HepG2 (cell line): ENCODE data around the gene PCGF6. TPM values are rescaled to one million over a fixed set of nuclear protein-coding genes. Genes with fewer than 3 reads are reported as not detected.
A peak's percentile ranks its signal among the peaks of the same experiment; 100 is the strongest.

ENCODE experiments used
- BHLHE40 ChIP-seq: IDR thresholded peaks from 2 replicates; pipeline ENCODE4 v1.6.1; 2011; ENCODE audit warnings: low read length, improper control_type of control experiment
- FOXO1 ChIP-seq: sonication (generic); formaldehyde crosslinking; IDR thresholded peaks from 2 replicates; pipeline ENCODE4 v1.4.0; 2020; ENCODE audit warnings: missing genetic modification reagents
- IRF1 ChIP-seq: sonication (generic); formaldehyde crosslinking; IDR thresholded peaks from 2 replicates; pipeline ENCODE4 v1.4.0; 2020; ENCODE audit warnings: low read depth, mild to moderate bottlenecking, missing genetic modification reagents
- MATR3 ChIP-seq: sonication (generic); formaldehyde crosslinking; IDR thresholded peaks from 2 replicates; pipeline ENCODE4 v1.4.0; 2020; ENCODE audit warnings: missing genetic modification reagents
- PRMT3 ChIP-seq: sonication (generic); formaldehyde crosslinking; IDR thresholded peaks from 2 replicates; pipeline ENCODE4 v1.8.1; 2022; ENCODE audit warnings: low read depth, mild to moderate bottlenecking, moderate library complexity, missing genetic modification reagents, borderline replicate concordance
- PRPF4 ChIP-seq: fragments of 200-400 bp; formaldehyde crosslinking; IDR thresholded peaks from 2 replicates; pipeline ENCODE4 v1.6.1; 2016; ENCODE audit warnings: low read length, low read depth; ENCODE audit not compliant: poor library complexity, severe bottlenecking
- RBM22 ChIP-seq: fragments of 200-400 bp; formaldehyde crosslinking; optimal IDR thresholded peaks from 2 replicates; pipeline ENCODE3; 2017; ENCODE audit warnings: mild to moderate bottlenecking, low read length, moderate library complexity
- SPEN ChIP-seq: sonication (generic); formaldehyde crosslinking; IDR thresholded peaks from 2 replicates; pipeline ENCODE4 v1.5.1; 2020; ENCODE audit warnings: low read depth, mild to moderate bottlenecking, missing genetic modification reagents
- TSC22D2 ChIP-seq: sonication (generic); formaldehyde crosslinking; IDR thresholded peaks from 2 replicates; pipeline ENCODE4 v1.5.1; 2020; ENCODE audit warnings: missing genetic modification reagents, mild to moderate bottlenecking, borderline replicate concordance
- YEATS2 ChIP-seq: sonication (generic); formaldehyde crosslinking; IDR thresholded peaks from 2 replicates; pipeline ENCODE4 v1.4.0; 2020; ENCODE audit warnings: missing genetic modification reagents, borderline replicate concordance
- ZMYM3 ChIP-seq: sonication (generic); formaldehyde crosslinking; IDR thresholded peaks from 2 replicates; pipeline ENCODE4 v1.5.1; 2020; ENCODE audit warnings: mild to moderate bottlenecking, missing genetic modification reagents
- ZNF225 ChIP-seq: sonication (generic); formaldehyde crosslinking; IDR thresholded peaks from 2 replicates; pipeline ENCODE4 v1.4.0; 2020; ENCODE audit warnings: mild to moderate bottlenecking, missing genetic modification reagents
- ZNF281 ChIP-seq: sonication (generic); formaldehyde crosslinking; IDR thresholded peaks from 2 replicates; pipeline ENCODE4 v1.4.0; 2020; ENCODE audit warnings: missing genetic modification reagents, borderline replicate concordance
- ZNF33B ChIP-seq: sonication (generic); formaldehyde crosslinking; IDR thresholded peaks from 2 replicates; pipeline ENCODE4 v1.5.1; 2020; ENCODE audit warnings: mild to moderate bottlenecking, missing genetic modification reagents
- ZNF460 ChIP-seq: sonication (generic); formaldehyde crosslinking; IDR thresholded peaks from 2 replicates; pipeline ENCODE4 v1.5.1; 2020; ENCODE audit warnings: missing genetic modification reagents, mild to moderate bottlenecking, borderline replicate concordance
- ZNF597 ChIP-seq: sonication (generic); formaldehyde crosslinking; IDR thresholded peaks from 2 replicates; pipeline ENCODE4 v1.5.0; 2020; ENCODE audit warnings: missing genetic modification reagents
- ZNF670 ChIP-seq: sonication (generic); formaldehyde crosslinking; IDR thresholded peaks from 2 replicates; pipeline ENCODE4 v1.8.0; 2022; ENCODE audit warnings: mild to moderate bottlenecking, missing genetic modification reagents, borderline replicate concordance
- polyA plus RNA-seq, 8 experiments: library from polyadenylated mRNA; depleted of rRNA in 3 of 8; stranded (reverse) in 7 of 8; unstranded in 1 of 8; fragments of >200 nt; fragmentation: Illumina TruSeq in 4 of 8; extraction: Trizol in 4 of 8; gene quantifications; 2 replicates each; pipeline versions ENCODE4 v1.2.1 to v1.2.3, GENCODE V29; 2011 to 2016; ENCODE audit warnings: low read depth in 4 of 8, missing spikeins in 1 of 8, mixed read lengths in 1 of 8; ENCODE audit not compliant: insufficient read depth in 1 of 8
- total RNA-seq, 5 experiments: library from RNA; depleted of rRNA; stranded (reverse); fragments of >200 nt; fragmentation: Illumina TruSeq; extraction: Trizol; gene quantifications; 2 replicates each; pipeline ENCODE4 v1.2.3, GENCODE V29; 2016; ENCODE audit warnings: low read depth in 1 of 5
- TF ChIP-seq, protein P1 (sequence below): sonication (generic); formaldehyde crosslinking; IDR thresholded peaks from 2 replicates; pipeline ENCODE4 v1.5.1; 2020; ENCODE audit warnings: mild to moderate bottlenecking, missing genetic modification reagents
- TF ChIP-seq, protein P2 (sequence below): sonication (generic); formaldehyde crosslinking; IDR thresholded peaks from 2 replicates; pipeline ENCODE4 v1.5.1; 2020; ENCODE audit warnings: missing genetic modification reagents, mild to moderate bottlenecking, borderline replicate concordance

The PCGF6 gene
- total and polyA plus RNA-seq, 2 of the 13 experiments (the other 11 are each of a cell fraction or from before 2014, with no cell fraction given), result 5.2 to 19.4 TPM

DNA sequence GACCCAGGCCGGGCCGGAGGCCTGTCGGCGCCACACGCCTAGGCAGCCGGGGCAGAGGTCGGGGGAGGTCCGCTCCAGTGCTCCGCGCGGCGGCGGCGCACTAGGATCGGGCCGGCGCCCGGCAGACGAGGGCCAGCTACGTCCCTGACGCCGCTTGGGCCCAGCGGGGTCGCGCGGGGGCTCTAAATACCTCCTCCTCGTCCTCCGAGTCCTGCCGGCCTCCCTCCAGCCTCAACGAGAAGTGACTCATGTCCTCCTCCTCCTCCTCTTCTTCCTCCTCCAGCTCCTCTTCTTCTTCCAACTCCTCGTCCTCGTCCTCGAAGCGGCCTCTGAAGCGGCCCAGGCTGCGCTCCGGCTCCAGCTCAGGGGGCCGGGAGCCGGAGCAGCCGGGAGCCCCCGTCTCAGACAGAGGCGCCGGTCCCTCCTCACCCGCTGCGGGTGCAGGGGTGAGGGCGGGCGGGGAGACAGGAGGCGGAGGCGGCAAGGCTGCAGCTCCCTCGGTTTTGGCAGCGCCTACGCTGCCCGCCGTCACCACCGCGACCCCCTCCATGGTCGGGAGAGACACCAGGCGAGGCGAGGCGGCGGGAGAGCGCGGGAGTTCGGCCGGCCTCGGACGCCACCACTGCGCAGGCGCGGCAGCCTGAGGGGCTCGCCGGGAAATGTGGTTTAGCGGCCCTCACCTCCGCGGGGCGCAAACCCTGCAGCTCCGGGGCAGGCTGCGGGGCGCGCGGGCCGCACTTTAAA lies at the start of gene PCGF6 (continued):
- TF ChIP-seq PRPF4 (no peak), FOXO1 (CRISPR knock-in tag) (no peak), ZNF670 (CRISPR knock-in tag) (0 out of 2 replicates have a peak, but pooled peaks have one; percentile 31), RBM22 (no peak), ZMYM3 (CRISPR knock-in tag) (peak; percentile 29; the same call in 1 of the 2 replicates), IRF1 (CRISPR knock-in tag) (no peak), MATR3 (no peak), ZNF460 (CRISPR knock-in tag) (no peak), PRMT3 (CRISPR knock-in tag) (no peak), ZNF33B (0 out of 2 replicates have a peak, but pooled peaks have one; percentile 80), BHLHE40 (no peak), ZNF281 (CRISPR knock-in tag) (no peak; the same call in 1 of the 2 replicates), SPEN (CRISPR knock-in tag) (peak; percentile 65; the same call in 1 of the 2 replicates), TSC22D2 (CRISPR knock-in tag) (no peak), ZNF597 (CRISPR knock-in tag) (no peak), YEATS2 (peak; percentile 61), ZNF225 (CRISPR knock-in tag) (no peak)
- TF ChIP-seq, protein P1, sequence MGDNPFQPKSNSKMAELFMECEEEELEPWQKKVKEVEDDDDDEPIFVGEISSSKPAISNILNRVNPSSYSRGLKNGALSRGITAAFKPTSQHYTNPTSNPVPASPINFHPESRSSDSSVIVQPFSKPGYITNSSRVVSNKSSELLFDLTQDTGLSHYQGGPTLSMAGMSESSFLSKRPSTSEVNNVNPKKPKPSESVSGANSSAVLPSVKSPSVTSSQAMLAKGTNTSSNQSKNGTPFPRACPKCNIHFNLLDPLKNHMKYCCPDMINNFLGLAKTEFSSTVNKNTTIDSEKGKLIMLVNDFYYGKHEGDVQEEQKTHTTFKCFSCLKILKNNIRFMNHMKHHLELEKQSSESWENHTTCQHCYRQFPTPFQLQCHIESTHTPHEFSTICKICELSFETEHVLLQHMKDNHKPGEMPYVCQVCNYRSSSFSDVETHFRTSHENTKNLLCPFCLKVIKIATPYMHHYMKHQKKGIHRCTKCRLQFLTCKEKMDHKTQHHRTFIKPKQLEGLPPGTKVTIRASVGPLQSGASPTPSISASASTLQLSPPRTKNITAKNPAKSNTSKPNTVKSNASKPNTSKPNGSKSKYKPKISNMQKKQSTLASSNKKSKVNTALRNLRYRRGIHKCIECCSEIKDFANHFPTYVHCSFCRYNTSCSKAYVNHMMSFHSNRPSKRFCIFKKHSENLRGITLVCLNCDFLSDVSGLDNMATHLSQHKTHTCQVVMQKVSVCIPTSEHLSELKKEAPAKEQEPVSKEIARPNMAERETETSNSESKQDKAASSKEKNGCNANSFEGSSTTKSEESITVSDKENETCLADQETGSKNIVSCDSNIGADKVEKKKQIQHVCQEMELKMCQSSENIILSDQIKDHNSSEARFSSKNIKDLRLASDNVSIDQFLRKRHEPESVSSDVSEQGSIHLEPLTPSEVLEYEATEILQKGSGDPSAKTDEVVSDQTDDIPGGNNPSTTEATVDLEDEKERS (CRISPR knock-in tag), result peak; percentile 44; the same call in 1 of the 2 replicates
- TF ChIP-seq, protein P2, sequence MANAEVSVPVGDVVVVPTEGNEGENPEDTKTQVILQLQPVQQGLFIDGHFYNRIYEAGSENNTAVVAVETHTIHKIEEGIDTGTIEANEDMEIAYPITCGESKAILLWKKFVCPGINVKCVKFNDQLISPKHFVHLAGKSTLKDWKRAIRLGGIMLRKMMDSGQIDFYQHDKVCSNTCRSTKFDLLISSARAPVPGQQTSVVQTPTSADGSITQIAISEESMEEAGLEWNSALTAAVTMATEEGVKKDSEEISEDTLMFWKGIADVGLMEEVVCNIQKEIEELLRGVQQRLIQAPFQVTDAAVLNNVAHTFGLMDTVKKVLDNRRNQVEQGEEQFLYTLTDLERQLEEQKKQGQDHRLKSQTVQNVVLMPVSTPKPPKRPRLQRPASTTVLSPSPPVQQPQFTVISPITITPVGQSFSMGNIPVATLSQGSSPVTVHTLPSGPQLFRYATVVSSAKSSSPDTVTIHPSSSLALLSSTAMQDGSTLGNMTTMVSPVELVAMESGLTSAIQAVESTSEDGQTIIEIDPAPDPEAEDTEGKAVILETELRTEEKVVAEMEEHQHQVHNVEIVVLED (CRISPR knock-in tag), result peak; percentile 62; the same call in 1 of the 2 replicates
